ENCODE measurements around the gene LRMDA. TPM values are rescaled to one million over a fixed set of nuclear protein-coding genes. Genes with fewer than 3 reads are reported as not detected.

Gene LRMDA
- total RNA-seq, 1 experiment from 2014 or later, result 1.2 TPM

DNA sequence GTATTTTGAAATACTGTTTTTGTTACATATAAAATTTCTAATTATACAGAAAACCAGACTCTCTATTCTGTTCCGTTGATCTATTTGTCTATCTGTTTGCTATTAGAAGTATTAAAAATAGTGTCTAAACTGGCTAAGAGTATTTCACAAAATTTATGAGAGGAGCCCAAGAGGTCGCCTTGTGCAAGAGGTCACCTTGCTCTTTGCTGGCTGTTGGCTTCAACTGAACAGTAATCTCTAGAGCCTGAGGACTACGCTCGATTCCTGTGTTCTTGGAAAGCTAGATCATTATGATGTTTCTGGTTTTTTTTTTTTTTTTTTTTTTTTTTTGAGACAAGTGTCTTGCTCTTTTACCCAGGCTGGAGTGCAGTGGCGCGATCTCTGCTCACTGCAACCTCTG is 428.6 kb downstream of the LRMDA start:
- no TSS peak for BruUV-seq (replicated peaks)
- ATAC-seq (no peak), DNase-seq (no peak)
- Histone ChIP-seq H3K9me2 (replicated peaks; ENCODE audit: low read length) (no peaks in the 10 kb centered on the region), H4K20me1 (ENCODE audit: low read length) (no peaks in the 10 kb centered on the region), H3K9ac (ENCODE audit: low read length) (no peak overlapping the region), H3K36me3 (ENCODE audit: low read depth, low read length) (no peaks in the 10 kb centered on the region), H3K4me3 (ENCODE audit: low read length) (no peak overlapping the region), H3K27me3 (ENCODE audit: low read length) (no peaks in the 10 kb centered on the region), H3K9me3 (ENCODE audit: low read length) (no peaks in the 10 kb centered on the region), H2AFZ (ENCODE audit: low read length) (no peak overlapping the region), H3K27ac (ENCODE audit: low read length) (no peak overlapping the region), H3F3A (ENCODE audit: low read length, unreplicated experiment) (no peaks in the 10 kb centered on the region), H3K79me2 (ENCODE audit: low read length) (no peaks in the 10 kb centered on the region), H3K4me2 (ENCODE audit: low read length) (no peak overlapping the region), H3K4me1 (ENCODE audit: insufficient read depth, low read length) (no peaks in the 10 kb centered on the region)
- intact Hi-C loops (cut with micrococcal nuclease), result no loop called here
- POLR2A ChIA-PET (ENCODE audit: unreplicated experiment), result no interaction called here
- TF ChIP-seq, protein P1, sequence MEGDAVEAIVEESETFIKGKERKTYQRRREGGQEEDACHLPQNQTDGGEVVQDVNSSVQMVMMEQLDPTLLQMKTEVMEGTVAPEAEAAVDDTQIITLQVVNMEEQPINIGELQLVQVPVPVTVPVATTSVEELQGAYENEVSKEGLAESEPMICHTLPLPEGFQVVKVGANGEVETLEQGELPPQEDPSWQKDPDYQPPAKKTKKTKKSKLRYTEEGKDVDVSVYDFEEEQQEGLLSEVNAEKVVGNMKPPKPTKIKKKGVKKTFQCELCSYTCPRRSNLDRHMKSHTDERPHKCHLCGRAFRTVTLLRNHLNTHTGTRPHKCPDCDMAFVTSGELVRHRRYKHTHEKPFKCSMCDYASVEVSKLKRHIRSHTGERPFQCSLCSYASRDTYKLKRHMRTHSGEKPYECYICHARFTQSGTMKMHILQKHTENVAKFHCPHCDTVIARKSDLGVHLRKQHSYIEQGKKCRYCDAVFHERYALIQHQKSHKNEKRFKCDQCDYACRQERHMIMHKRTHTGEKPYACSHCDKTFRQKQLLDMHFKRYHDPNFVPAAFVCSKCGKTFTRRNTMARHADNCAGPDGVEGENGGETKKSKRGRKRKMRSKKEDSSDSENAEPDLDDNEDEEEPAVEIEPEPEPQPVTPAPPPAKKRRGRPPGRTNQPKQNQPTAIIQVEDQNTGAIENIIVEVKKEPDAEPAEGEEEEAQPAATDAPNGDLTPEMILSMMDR (conservative IDR thresholded peaks at IDR 0.05; ENCODE audit: low read depth, low read length), result no peak
- TF ChIP-seq EZH2 (IDR thresholded peaks at IDR 0.05; ENCODE audit: low read length, unreplicated experiment) (no peak), EZH2phosphoT487 (IDR thresholded peaks at IDR 0.05; ENCODE audit: borderline replicate concordance, low read length) (no peak)
- CTCF ChIA-PET, result no interaction called here

DNA sequence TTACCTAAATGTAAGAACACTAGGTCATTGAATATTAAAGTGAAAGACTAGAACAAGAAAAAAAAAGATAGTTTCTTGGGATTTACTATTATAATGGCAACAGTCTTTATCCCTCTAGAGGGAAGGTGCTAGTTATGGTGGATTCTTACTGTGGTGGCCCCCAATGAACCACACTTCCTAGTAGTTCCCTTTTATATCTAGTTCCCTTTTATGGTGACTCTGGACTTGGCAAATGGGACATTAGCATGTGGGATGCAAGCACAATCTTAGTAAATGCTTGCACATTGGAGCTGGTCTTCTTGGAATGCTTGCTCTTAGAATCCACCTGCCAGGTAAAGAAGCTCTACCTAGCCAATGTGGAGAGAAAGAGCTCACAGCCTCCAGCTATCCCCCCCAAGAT is 430.2 kb downstream of the LRMDA start:
- Histone ChIP-seq H3K9me2 (replicated peaks; ENCODE audit: low read length) (no peaks in the 10 kb centered on the region), H3K9ac (ENCODE audit: low read length) (no peak overlapping the region), H3K27me3 (ENCODE audit: low read length) (peaks cover 6% of the 10 kb centered on the region; the same call in 1 of the 2 replicates), H3K27ac (ENCODE audit: low read length) (no peak overlapping the region), H3K4me2 (ENCODE audit: low read length) (no peak overlapping the region), H4K20me1 (ENCODE audit: low read length) (no peaks in the 10 kb centered on the region), H3K4me3 (ENCODE audit: low read length) (no peak overlapping the region), H3K36me3 (ENCODE audit: low read depth, low read length) (no peaks in the 10 kb centered on the region), H3K4me1 (ENCODE audit: insufficient read depth, low read length) (peaks cover 5% of the 10 kb centered on the region; the same call in 1 of the 2 replicates), H3K9me3 (ENCODE audit: low read length) (no peaks in the 10 kb centered on the region), H2AFZ (ENCODE audit: low read length) (no peak overlapping the region), H3F3A (ENCODE audit: low read length, unreplicated experiment) (no peaks in the 10 kb centered on the region), H3K79me2 (ENCODE audit: low read length) (no peaks in the 10 kb centered on the region)
- BruUV-seq (replicated peaks), result no TSS peak
- CTCF ChIA-PET, result no interaction called here
- DNase-seq (no peak), ATAC-seq (no peak)
- POLR2A ChIA-PET (ENCODE audit: unreplicated experiment), result no interaction called here
- no peak for TF ChIP-seq EZH2phosphoT487 (IDR thresholded peaks at IDR 0.05; ENCODE audit: borderline replicate concordance, low read length)
- TF ChIP-seq EZH2 (IDR thresholded peaks at IDR 0.05; ENCODE audit: low read length, unreplicated experiment), result no peak
- TF ChIP-seq, protein P1 (conservative IDR thresholded peaks at IDR 0.05; ENCODE audit: low read depth, low read length), result no peak
- intact Hi-C loops (cut with micrococcal nuclease), result no loop called here

DNA sequence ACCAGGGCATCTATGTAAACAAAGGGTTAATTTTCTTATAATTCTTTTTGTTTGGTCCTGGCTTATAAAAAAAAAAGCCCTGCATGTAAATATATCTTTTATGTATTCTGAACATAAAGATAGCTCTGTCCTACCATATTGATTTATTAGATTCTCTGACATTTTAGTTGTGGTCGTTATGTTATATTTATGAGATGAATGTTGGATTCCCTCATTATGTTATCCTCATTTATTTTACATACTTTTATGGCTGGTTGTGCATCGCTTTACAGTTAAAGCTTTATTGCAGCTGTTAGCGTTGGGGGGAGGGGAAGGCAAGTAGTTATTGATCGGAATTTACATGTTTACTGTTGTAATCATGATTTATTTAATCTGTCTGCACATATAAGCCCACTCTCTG is 431.5 kb downstream of the LRMDA start:
- BruUV-seq (replicated peaks), result no TSS peak
- H3K27ac ChIP-seq (ENCODE audit: low read length), result no peak overlapping the region
- no peaks in the 10 kb centered on the region for H3K79me2 ChIP-seq (ENCODE audit: low read length)
- peaks cover 14% of the 10 kb centered on the region; the same call in 1 of the 2 replicates for H3K27me3 ChIP-seq (ENCODE audit: low read length)
- ChIA-PET CTCF (interaction anchor here (0.6 to 0.7 kb wide), 2 partner anchors 62 to 188 kb away, joined by 3 to 4 read pairs; no protein-coding TSS in a partner anchor), POLR2A (ENCODE audit: unreplicated experiment) (no interaction called here)
- no peaks in the 10 kb centered on the region for H4K20me1 ChIP-seq (ENCODE audit: low read length)
- no peaks in the 10 kb centered on the region for H3F3A ChIP-seq (ENCODE audit: low read length, unreplicated experiment)
- H3K9ac ChIP-seq (ENCODE audit: low read length), result no peak overlapping the region
- H3K36me3 ChIP-seq (ENCODE audit: low read depth, low read length), result no peaks in the 10 kb centered on the region
- TF ChIP-seq EZH2 (IDR thresholded peaks at IDR 0.05; ENCODE audit: low read length, unreplicated experiment), result no peak
- TF ChIP-seq, protein P1 (conservative IDR thresholded peaks at IDR 0.05; ENCODE audit: low read depth, low read length), result no peak
- TF ChIP-seq EZH2phosphoT487 (IDR thresholded peaks at IDR 0.05; ENCODE audit: borderline replicate concordance, low read length), result no peak
- DNase-seq, result no peak
- H2AFZ ChIP-seq (ENCODE audit: low read length), result no peak overlapping the region
- ATAC-seq, result no peak
- intact Hi-C loops (cut with micrococcal nuclease), result no loop called here
- H3K4me1 ChIP-seq (ENCODE audit: insufficient read depth, low read length), result peaks cover 5% of the 10 kb centered on the region; the same call in 1 of the 2 replicates
- H3K4me3 ChIP-seq (ENCODE audit: low read length), result no peak overlapping the region
- no peak overlapping the region for H3K4me2 ChIP-seq (ENCODE audit: low read length)
- no peaks in the 10 kb centered on the region for H3K9me3 ChIP-seq (ENCODE audit: low read length)
- no peaks in the 10 kb centered on the region for H3K9me2 ChIP-seq (replicated peaks; ENCODE audit: low read length)
